Measurements from ENCODE around the gene ORM2. TPM values are rescaled to one million over a fixed set of nuclear protein-coding genes. Genes with fewer than 3 reads are reported as not detected.

Gene ORM2
- total and polyA plus RNA-seq, 9 of the 15 experiments (the other 6 are each of a cell fraction or from before 2014, with no cell fraction given): 0.98 TPM; not detected in 8

DNA sequence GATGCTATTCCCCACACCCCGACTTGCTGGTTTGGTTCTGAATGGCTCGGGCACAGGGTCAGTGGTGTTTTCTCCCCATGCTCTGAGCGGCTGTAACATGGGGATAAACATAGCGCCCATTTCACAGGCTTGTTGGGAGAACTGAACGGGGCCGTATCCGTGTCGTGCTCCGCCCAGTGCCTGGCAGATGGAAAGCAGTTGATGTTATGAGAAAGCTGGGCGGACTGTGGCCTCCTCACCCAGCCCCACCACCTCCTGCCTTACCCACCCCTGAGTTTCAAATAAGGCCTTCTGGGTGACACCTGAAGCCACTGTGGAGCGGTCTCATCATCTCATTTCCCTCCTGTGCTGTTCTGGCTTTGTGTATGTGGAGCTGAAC is 14.5 kb downstream of the ORM2 start:
- H3K27me3 ChIP-seq (ENCODE audit: control insufficient read depth in 2 of 2, insufficient read depth in 2 of 2, low read length in 2 of 2): no peaks in the 10 kb centered on the region
- no peak overlapping the region for H2AFZ ChIP-seq (ENCODE audit: low read depth, low read length)
- H3K9me1 ChIP-seq (ENCODE audit: control insufficient read depth, insufficient read depth, low read length): no peaks in the 10 kb centered on the region
- no peak for DNase-seq (ENCODE audit: extremely low read depth in 1 of 4, low spot score in 3 of 4)
- ChIA-PET POLR2A (interaction anchor here (1.3 kb wide), 1 partner anchor 10 kb away, joined by 3 read pairs; no protein-coding TSS in a partner anchor), CTCF (ENCODE audit: low intra/inter-chr PET ratio) (no interaction called here)
- 73% methylated on average over 11 of the region's 11 CpGs for WGBS (ENCODE audit: insufficient coverage, low coverage, missing lambda C conversion rate)
- H3K9ac ChIP-seq (ENCODE audit: insufficient read depth in 1 of 2, low read depth in 2 of 2, low read length in 2 of 2): no peak overlapping the region
- in situ Hi-C loops (cut with MboI): no loop called here
- no peak overlapping the region for H3K4me2 ChIP-seq (ENCODE audit: insufficient read depth, low read length)
- ATAC-seq: no peak
- intact Hi-C loops (cut with micrococcal nuclease): no loop called here
- no peak for TF ChIP-seq COPS2 (conservative IDR thresholded peaks at IDR 0.05)
- TF ChIP-seq ZNF24 (IDR thresholded peaks at IDR 0.05): peak; percentile 25; the same call in 1 of the 2 replicates
- H3K9me3 ChIP-seq (replicated peaks; ENCODE audit: control insufficient read depth, insufficient read depth, low read depth, low read length): no peaks in the 10 kb centered on the region
- no peaks in the 10 kb centered on the region for H3K79me2 ChIP-seq (ENCODE audit: control insufficient read depth, insufficient read depth, low read length)
- 0 out of 2 replicates have a peak, but pooled peaks cover 4% of the 10 kb centered on the region for H4K20me1 ChIP-seq (replicated peaks; ENCODE audit: control insufficient read depth, insufficient read depth, low read length)
- peaks cover 18% of the 10 kb centered on the region; the same call in 2 of the 3 replicates for H3K36me3 ChIP-seq (ENCODE audit: control insufficient read depth, insufficient read depth, low read length)
- no peak for FAIRE-seq
- H3K27ac ChIP-seq (ENCODE audit: extremely low read depth, low read depth, low read length): no peak overlapping the region
- BruUV-seq (replicated peaks): no TSS peak
- peaks cover 5 to 11% of the 10 kb centered on the region in 2 experiments; a peak in 4 of 5 replicates for H3K4me1 ChIP-seq (replicated peaks in 1 of 2; ENCODE audit: control insufficient read depth in 2 of 2, insufficient read depth in 2 of 2, low read length in 2 of 2)
- no peak overlapping the region for H3K4me3 ChIP-seq

DNA sequence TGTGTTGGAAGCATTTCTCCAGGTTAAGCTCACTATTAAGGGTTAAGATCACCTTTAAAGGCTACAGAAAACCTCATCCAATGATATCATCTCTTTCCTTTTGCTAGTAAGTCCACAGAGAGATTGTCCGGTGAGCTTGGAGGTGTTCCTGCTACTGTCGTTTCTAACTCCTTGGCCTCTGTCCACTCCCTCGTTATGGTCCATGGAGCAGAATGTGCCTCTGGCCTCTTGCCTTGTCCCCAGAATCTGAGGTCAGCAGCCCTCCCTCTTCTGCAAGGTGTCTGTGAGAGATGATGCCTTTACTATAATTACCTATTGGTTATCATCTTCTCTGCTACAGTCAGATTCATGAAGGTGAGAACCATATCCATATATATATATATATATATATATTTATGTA is 15.0 kb downstream of the ORM2 start:
- TF ChIP-seq MCM3 (IDR thresholded peaks at IDR 0.05) (no peak), NFIC (IDR thresholded peaks at IDR 0.05) (no peak), ZKSCAN3 (CRISPR knock-in tag; IDR thresholded peaks at IDR 0.05) (no peak), HMG20B (CRISPR knock-in tag; IDR thresholded peaks at IDR 0.05) (no peak)
- in situ Hi-C loops (cut with MboI) (no loop called here), intact Hi-C loops (cut with micrococcal nuclease) (no loop called here)
- Histone ChIP-seq H3K4me1 (replicated peaks in 1 of 2; ENCODE audit: control insufficient read depth in 2 of 2, insufficient read depth in 2 of 2, low read length in 2 of 2) (peaks cover 10 to 14% of the 10 kb centered on the region in 2 experiments; a peak in 4 of 5 replicates), H2AFZ (ENCODE audit: low read depth, low read length) (no peak overlapping the region), H3K4me2 (ENCODE audit: insufficient read depth, low read length) (no peak overlapping the region), H3K9me1 (ENCODE audit: control insufficient read depth, insufficient read depth, low read length) (no peaks in the 10 kb centered on the region), H3K9ac (ENCODE audit: insufficient read depth in 1 of 2, low read depth in 2 of 2, low read length in 2 of 2) (no peak overlapping the region), H3K36me3 (ENCODE audit: control insufficient read depth, insufficient read depth, low read length) (peaks cover 18% of the 10 kb centered on the region; the same call in 2 of the 3 replicates), H3K79me2 (ENCODE audit: control insufficient read depth, insufficient read depth, low read length) (no peaks in the 10 kb centered on the region), H3K9me3 (replicated peaks; ENCODE audit: control insufficient read depth, insufficient read depth, low read depth, low read length) (no peaks in the 10 kb centered on the region), H4K20me1 (replicated peaks; ENCODE audit: control insufficient read depth, insufficient read depth, low read length) (0 out of 2 replicates have a peak, but pooled peaks cover 4% of the 10 kb centered on the region), H3K4me3 (no peak overlapping the region), H3K27me3 (ENCODE audit: control insufficient read depth in 2 of 2, insufficient read depth in 2 of 2, low read length in 2 of 2) (no peaks in the 10 kb centered on the region), H3K27ac (ENCODE audit: extremely low read depth, low read depth, low read length) (no peak overlapping the region)
- no TSS peak for BruUV-seq (replicated peaks)
- DNase-seq (ENCODE audit: extremely low read depth in 1 of 4, low spot score in 3 of 4): no peak
- no peak for ATAC-seq
- WGBS (ENCODE audit: insufficient coverage, low coverage, missing lambda C conversion rate): 52% methylated on average over 3 of the region's 3 CpGs
- CTCF ChIA-PET (ENCODE audit: low intra/inter-chr PET ratio): no interaction called here
- no peak for FAIRE-seq
- POLR2A ChIA-PET: interaction anchor here (0.6 to 1.3 kb wide), 2 partner anchors 10 to 42 kb away, joined by 3 read pairs; no protein-coding TSS in a partner anchor

All from K562 (cell line).